CD4-positive, alpha-beta T cell treated with Interferon alpha-2 for 1 hour (primary cell): Measurements from ENCODE around the gene SH2D2A.
"Not testable (repeated sequence)": the region's sequence is repeated elsewhere in the genome, so short reads cannot be mapped to it uniquely, and the experiment has no call there.

Source experiments
- DNase-seq, 2 donors: peaks; one replicate each; pipeline ENCODE4 v3.0.0-alpha.2; 2020 to 2022

SH2D2A gene

GRCh38 chr1:156767101-156767878 lies 49.4 kb downstream of the SH2D2A start, which contains the start of gene PRCC:
PRCC (plus strand) TSS chr1:156767535; CDS start chr1:156767772, 237 bp downstream.
- peak; percentile 99 to 100 for DNase-seq

GRCh38 chr1:156766298-156767100 lies 50.1 kb downstream of the SH2D2A start:
- DNase-seq: no peak

- no peak for DNase-seq
These were observed 51.0 kb downstream of the SH2D2A start for GRCh38 chr1:156765666-156766065.

GRCh38 chr1:156765136-156765535 lies 51.5 kb downstream of the SH2D2A start:
- not testable (repeated sequence) for DNase-seq

GRCh38 chr1:156760796-156761104 lies 55.9 kb downstream of the SH2D2A start:
- DNase-seq: no peak

- no peak for DNase-seq
These were observed 56.4 kb downstream of the SH2D2A start for GRCh38 chr1:156760092-156760795.

- DNase-seq: not testable (repeated sequence)
These were observed 58.9 kb downstream of the SH2D2A start for GRCh38 chr1:156757572-156758253.

GRCh38 chr1:156756355-156756754 lies 60.3 kb downstream of the SH2D2A start:
- DNase-seq: no peak
